ENCODE measurements around the gene DDX4.

GRCh38 chr5:55700745-55701144, 37.1 kb upstream of the DDX4 start:
- TF ChIP-seq POLR2A (IDR thresholded peaks at IDR 0.05) (no peak), CTCF (IDR thresholded peaks at IDR 0.05) (no peak)

All from lower leg skin (tissue), 3 donors.